Measurements from ENCODE around the gene GNB5.
"Not testable (repeated sequence)": the region's sequence is repeated elsewhere in the genome, so short reads cannot be mapped to it uniquely, and the experiment has no call there.

Gene GNB5

DNA sequence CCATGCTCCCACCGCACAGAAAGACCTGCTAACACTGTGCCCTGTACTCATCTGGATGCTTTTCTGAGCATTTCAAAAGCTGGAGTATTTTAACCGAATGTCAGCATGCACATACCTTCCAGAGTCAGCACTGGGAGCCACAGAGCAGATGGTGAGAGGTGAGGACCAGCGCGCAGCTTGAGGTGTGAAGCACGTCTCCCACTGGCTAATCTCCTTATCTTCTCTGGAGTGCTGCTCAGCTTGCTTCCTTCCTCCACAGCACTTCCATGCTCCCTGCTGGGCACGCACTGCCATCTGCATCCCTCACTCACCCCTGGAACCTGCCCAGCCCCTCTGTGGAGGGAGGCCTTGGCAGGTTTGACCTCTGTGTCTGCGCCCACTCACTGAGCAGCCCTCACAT, at the start of gene GNB5:
TSS of gene GNB5 (minus strand) at position 186 of the 400 bp plus-strand sequence. CDS start 6,716 bp downstream, outside the sequence.
- no peak for DNase-seq

- DNase-seq, result no peak
These were observed 49.0 kb upstream of the GNB5 start for GRCh38 chr15:52240166-52240565.

GRCh38 chr15:52238989-52239525, 47.9 kb upstream of the GNB5 start:
- DNase-seq, result not testable (repeated sequence)

GRCh38 chr15:52238149-52238548, 47.0 kb upstream of the GNB5 start:
- DNase-seq, result no peak

GRCh38 chr15:52236013-52236412, 44.8 kb upstream of the GNB5 start:
- DNase-seq, result no peak

- DNase-seq, result peak; percentile 68
These were observed 43.7 kb upstream of the GNB5 start for GRCh38 chr15:52234596-52235541.

GRCh38 chr15:52233405-52233804, 42.2 kb upstream of the GNB5 start:
- peak; percentile 16 for DNase-seq

- DNase-seq, result no peak
These were observed 41.1 kb upstream of the GNB5 start for GRCh38 chr15:52232327-52232726.

- DNase-seq, result no peak
These were observed 38.9 kb upstream of the GNB5 start for GRCh38 chr15:52230073-52230472.

- DNase-seq, result no peak
These were observed 37.7 kb upstream of the GNB5 start for GRCh38 chr15:52228921-52229320.

DNA sequence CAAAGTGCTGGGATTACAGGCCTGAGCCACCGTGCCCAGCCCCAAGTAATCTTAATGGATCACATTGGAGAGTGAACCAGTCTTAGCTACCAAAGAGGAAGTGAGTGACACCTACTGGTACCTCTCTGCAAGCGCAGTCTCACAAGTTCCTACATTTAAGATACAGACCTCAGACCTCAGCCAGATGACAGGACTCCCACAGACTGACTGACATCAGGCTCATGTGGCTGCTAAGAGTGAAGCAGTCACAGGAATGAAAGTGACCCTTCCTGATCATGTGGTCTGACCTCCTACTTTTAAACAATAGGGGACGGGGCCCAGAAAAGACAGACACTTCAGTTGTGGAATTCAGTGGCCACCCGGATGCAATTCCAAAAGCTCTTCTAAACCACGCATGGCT, 36.3 kb upstream of the GNB5 start:
- peak; percentile 73 for DNase-seq

DNA sequence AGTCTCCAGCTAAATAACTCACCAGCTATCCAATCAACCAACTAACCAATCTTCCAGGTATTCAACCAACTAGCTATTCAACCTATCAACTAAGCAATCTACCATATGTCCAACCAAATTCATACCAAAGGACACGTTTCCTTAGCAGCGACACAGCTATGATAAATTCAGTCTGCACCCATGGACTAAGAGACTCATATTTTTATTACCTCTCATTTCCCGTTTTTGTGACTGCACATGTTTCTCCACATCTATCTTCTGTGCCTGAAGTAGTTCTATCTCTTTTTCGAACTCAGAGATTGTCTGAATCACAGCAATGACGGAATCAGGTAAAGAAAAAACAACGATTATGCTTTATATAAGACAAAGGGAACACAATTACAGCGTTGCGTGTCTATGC, 34.0 kb upstream of the GNB5 start:
- DNase-seq, result no peak

GRCh38 chr15:52224211-52224610, 33.0 kb upstream of the GNB5 start:
- no peak for DNase-seq

GRCh38 chr15:52221730-52222129, 30.5 kb upstream of the GNB5 start:
- DNase-seq, result no peak

- no peak for DNase-seq
These were observed 29.9 kb upstream of the GNB5 start for GRCh38 chr15:52220937-52221660.

- no peak for DNase-seq
These were observed 29.1 kb upstream of the GNB5 start for GRCh38 chr15:52220251-52220650.

- DNase-seq, result no peak
These were observed 27.6 kb upstream of the GNB5 start for GRCh38 chr15:52218816-52219215.

DNA sequence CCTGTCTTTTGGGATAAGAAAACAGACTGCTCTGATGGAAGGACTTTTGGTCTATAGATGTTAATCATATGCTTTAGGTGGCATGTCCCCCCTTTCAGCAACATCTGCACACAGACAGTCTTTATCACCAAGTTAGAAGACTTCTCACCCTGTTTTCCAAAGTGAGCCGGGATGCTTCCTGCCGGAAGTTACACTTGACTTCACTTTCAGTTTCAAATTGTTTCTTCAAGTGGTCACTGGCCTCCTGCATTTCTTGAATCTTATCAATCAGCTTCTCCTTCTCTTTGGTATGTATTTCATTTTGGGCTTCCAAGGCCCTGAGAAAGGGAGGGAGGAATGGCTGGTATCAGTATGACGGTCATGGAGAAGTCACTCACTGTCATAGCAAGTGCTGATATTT, 27.2 kb upstream of the GNB5 start:
- no peak for DNase-seq

DNA sequence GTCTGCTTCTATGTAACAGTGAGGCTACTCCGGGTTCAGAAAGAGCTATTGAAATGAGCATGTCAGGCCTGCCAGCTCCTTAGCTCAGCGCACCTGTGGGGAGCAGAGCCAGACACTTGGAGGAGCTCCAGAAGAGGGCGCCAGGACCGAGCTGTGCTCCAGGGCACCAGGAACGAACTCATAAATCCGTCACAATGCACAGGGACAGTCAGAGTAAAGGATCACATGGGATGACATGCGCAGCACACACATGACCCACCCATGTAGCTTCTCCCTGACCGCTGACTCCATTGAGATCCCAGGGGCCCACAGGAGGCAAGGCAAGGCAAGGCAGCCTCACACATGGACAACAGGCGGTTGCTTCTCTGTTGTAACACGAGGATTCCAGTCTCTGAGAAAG, 26.0 kb upstream of the GNB5 start:
- peak; percentile 40 for DNase-seq

DNA sequence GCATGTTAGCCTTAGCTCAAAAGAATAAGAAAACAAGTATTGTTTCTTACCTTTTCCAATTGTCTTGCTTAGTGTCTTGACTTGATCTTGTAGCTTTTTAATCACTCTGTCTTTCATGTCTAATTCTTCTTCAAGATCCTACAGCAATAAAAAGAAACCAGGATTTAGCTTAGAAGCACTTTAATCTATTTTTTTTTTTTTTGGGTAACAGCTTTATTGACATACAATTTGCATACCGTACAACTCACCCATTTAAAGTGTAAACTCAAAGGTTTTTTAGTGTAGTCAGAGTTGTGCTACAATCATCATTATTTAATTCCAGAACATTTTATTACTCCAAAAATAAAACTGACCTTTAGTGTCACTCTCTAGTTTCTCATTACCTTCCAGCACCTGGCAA, 23.4 kb upstream of the GNB5 start:
- no peak for DNase-seq

DNA sequence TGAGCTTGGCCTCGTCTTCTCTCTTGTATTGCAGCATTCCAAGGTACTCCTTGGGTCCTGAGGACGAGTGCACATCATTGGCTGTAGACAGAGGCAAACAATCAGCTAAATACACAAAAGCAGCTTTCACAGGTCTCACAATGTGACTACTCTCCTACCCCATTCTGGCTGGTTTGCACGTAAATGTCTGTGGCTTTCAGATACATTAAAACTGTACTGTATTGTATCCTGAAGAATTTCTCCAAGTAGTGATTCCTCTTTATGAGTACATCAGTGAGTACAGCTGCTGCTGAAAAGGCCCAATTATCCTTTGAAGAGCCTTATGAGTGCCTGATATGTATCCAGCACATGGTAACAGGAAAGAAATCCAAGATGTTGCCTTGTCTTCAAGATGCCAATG, 22.0 kb upstream of the GNB5 start:
- DNase-seq, result no peak

DNA sequence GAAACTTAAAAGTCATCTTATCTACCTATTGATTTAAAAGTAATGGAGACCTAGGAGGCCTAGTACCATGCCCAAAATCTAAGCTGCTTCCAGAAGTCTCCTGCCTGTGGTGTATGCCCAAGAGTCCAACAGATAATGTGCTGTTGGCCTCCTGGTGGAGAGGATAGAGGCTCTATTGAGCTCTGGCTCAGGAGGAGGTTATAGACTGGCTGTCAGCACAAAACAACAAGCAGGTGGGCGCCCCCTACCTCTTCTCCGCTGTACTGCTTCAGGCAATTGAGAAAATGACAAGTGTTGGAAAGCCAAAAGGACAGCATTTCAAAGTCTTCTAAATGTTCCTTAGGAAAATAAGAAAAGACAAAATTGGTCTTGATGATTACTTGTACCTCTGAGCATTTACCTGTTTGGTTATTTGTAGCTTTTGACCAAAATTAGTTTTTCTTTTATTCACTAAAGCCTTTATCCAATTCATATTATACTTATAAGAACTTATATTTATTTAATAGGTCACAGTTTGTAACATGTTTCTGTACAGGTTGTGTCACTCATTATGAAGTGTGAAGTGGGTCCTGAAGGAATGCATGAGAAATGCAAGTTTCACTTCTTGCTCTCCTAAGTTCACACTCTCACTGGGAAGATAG, 17.2 kb upstream of the GNB5 start:
- DNase-seq, result peak; percentile 77

DNA sequence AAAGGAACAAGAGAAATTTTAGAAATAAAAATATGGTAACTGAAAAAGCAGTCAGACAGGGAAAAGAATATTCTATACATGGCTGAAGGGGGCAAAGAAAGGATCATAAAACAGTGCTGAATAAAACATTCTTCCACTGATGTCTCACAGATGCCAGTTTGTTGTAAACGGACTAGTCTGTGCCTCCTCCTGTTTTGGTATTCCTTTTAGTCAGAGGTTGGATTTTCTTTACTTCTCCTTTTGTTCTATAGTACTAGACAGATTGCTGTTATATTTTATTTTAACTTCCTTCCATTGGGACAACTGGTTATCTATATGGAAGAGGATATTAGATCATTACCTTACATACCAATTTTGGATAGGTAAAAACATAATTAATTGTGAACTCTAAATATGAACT, 16.0 kb upstream of the GNB5 start:
- no peak for DNase-seq

Data from CD4-positive, alpha-beta T cell treated with Interleukin-6 for 4 hours (primary cell).